ENCODE data around the gene ASPDH.
"Not testable (repeated sequence)": the region's sequence is repeated elsewhere in the genome, so short reads cannot be mapped to it uniquely, and the experiment has no call there.

ASPDH gene

DNA sequence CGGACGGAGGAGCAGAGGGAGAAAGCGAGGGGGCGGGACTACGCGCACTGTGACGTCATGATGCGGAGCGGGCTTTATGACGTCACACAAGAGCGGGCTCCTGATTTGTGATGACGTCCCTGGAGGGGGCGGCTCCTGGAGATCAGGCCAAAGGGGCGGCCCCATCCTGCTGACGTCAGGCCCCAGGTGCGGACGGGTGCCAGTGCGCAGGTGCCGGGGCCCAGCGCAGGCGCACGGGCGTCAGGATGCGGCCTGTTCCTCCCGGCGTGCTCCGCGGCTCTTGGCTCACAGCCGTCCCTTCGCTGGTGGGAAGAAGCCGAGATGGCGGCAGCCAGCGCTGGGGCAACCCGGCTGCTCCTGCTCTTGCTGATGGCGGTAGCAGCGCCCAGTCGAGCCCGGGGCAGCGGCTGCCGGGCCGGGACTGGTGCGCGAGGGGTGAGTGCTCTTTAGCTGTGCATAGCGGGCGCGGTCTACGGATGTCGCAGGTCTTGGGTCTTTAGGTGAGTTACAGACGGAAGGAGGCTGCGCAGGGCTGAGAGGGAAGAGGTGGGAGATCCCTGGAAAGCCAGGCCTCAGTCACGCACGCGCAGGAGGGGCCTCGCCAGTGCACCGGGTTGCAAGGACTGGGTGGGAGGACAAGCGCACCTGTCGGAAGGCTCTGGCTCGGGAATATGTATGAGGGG lies 37.3 kb downstream of the ASPDH start, which contains the start of the genes EMC10 and GARIN5A:
TSS of gene EMC10 (plus strand) at position 284 of the 683 bp plus-strand sequence. CDS start at position 322, 38 bp downstream.
TSS of gene GARIN5A (minus strand) at position 625 of the 683 bp plus-strand sequence. CDS start at position 165, 460 bp downstream.
- DNase-seq = peak; percentile 36

DNA sequence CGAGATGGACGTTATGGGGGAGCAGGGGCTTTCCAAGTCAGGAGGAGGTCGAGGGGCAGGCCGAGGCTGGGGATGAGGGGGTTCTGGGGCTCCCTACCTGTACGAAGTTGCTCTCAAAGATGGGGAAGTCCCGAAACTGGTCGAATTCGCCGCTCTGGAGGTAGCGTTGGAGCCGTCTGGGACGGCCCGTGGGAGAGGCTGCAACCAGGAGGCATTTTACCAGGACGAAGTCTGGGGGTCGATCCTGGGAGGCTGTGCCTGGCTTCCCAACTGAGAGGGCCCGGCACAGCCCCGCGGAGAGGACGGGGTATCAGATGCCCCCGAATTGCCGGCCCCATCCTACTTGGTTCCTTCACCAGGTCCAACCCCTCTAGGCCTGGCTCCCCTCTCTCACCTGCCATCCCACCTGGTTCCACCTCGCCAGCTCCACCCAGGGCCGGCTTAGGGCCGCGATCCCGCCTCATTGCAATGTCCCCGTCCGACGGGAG lies 37.9 kb downstream of the ASPDH start:
- no peak for DNase-seq

DNA sequence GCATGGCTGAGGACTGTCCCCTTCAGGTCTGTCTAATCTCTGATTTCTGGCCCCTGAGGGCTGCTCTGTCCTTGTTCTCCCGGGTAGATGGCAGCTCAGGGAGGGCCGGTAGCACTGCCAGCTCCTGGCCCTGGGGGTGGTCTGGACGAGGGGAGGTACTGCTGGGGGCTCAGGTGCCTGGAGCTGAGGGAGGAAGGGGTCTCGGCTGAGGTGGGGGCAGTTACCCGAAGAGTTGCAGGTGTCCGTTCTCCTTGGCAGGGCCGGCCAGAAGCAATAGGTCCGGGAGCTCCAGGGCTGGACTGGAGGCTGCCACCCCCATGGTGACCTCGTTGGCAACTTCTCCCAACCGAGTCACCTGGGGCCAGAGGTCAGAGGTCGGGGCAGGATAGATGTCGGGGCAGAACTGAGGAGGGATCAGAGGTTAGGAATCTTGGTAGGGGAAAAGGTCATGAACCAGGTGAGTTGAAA lies 38.6 kb downstream of the ASPDH start:
- DNase-seq = no peak

- DNase-seq = not testable (repeated sequence)
Observed at GRCh38 chr19:50473336-50473735, 40.4 kb downstream of the ASPDH start.

GRCh38 chr19:50468818-50469217 lies 44.9 kb downstream of the ASPDH start:
- DNase-seq = no peak

DNA sequence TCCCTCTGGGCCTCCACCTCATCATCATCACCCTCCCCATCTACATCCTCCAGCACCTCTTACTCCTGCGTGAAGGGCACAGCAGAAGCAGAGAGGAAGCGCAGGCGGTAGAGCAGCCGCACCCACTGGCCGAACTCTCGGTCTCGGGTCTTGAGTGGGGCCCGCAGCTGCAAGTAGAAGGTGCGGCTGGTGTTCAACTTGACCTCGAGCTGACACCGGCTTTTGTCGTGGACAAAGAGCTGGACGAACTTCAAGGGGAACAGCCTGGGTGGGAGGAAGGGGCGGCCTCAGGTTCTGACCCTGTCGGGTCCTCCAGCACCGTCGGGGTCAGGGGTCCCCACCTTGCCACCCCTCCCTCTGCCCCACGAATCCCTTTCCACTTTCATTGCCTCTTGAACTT lies 46.1 kb downstream of the ASPDH start:
- DNase-seq = no peak

DNA sequence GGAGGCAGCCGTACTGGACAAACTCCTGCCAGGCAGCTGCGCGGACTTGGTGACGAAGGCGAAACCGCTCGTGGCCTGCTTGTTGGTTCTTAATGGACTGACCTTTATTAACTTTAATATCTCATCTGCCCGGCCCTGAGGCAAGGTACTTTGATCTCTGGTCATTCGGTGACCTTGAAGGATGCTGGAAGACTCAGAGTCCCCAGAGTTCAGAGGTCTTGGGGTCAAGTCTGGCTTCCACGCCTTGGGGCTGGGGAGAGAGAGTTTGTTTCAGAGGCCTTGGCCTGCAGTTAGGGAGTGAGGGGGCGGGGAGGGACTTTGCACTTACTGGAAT lies 47.0 kb downstream of the ASPDH start:
- no peak for DNase-seq

GRCh38 chr19:50465986-50466705 lies 47.6 kb downstream of the ASPDH start:
- DNase-seq = no peak

GRCh38 chr19:50465000-50465399 lies 48.7 kb downstream of the ASPDH start:
- DNase-seq = no peak

- DNase-seq = no peak
Observed at GRCh38 chr19:50464348-50464747, 49.4 kb downstream of the ASPDH start.

DNA sequence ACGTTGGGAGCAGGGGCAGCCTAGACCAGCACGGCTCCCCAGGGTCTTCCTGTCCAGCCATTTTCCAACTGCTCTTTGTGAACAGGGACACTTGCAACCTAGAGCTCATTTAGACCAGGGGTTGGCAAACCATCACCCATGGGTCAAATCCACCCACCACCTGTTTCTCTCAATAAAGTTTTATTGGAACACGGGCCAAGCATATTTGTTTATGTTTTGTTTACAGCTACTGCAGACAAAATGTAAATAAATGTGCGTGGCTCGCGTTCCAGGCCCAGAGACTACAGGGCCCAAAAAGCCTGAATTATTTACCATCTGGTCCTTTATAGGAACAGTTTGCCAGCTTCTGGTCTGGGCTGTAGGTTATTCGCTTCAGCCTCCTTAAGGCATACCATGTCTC lies 50.7 kb downstream of the ASPDH start:
- DNase-seq = no peak
